Endothelial cell of umbilical vein (primary cell): Measurements from ENCODE around the gene MAP4K1. TPM values are rescaled to one million over a fixed set of nuclear protein-coding genes. Genes with fewer than 3 reads are reported as not detected.
A peak's percentile ranks its signal among the peaks of the same experiment; 100 is the strongest.

Source experiments
- BruUV-seq: library from RNA; stranded (reverse); fragments of 400-500 nt; replicated peaks from 2 replicates; lab custom pipeline; 2021; lab: Mats Ljungman, UMichigan
- CTCF ChIA-PET: fragments of 300-600, 350-600 bp; sonication (Branson Sonifier 250); formaldehyde crosslinking; loops from one replicate; lab custom pipeline; 2021; ENCODE audit warnings: antibody characterized with exemption, inconsistent platforms; lab: Charles Lee
- POLR2A ChIA-PET: fragments of 300-600, 350-600 bp; sonication (Branson Sonifier 250); formaldehyde crosslinking; loops from one replicate; lab custom pipeline; 2021; ENCODE audit warnings: antibody characterized with exemption, inconsistent platforms; lab: Charles Lee
- DNase-seq: peaks from one replicate; pipeline ENCODE4 v3.0.0-alpha.2; 2011; ENCODE audit warnings: low read depth, low spot score
- FAIRE-seq: peaks from 2 replicates; lab custom pipeline; 2011; peaks lifted over from hg19 to GRCh38; lab: Jason Lieb, UNC
- H2AFZ ChIP-seq: 2 replicates; pipeline ENCODE4 v1.6.0; 2012; ENCODE audit warnings: low read depth, low read length, control low read depth, inconsistent platforms
- H3K27ac ChIP-seq: 2 replicates; pipeline ENCODE4 v1.5.1; 2011; ENCODE audit warnings: low read depth, mild to moderate bottlenecking, control low read depth, low read length, moderate library complexity; ENCODE audit not compliant: insufficient read depth
- H3K27me3 ChIP-seq, 2 experiments: 2 replicates each; pipeline versions ENCODE4 v1.6.0 to v1.6.1; 2011; ENCODE audit warnings: low read length in 2 of 2, mixed read lengths in 1 of 2; ENCODE audit not compliant: control insufficient read depth in 2 of 2, insufficient read depth in 2 of 2
- H3K36me3 ChIP-seq, 2 experiments: 2 replicates in 1 of 2; 3 replicates in 1 of 2; pipeline ENCODE4 v1.5.1; 2011; ENCODE audit warnings: low read length in 2 of 2, mild to moderate bottlenecking in 1 of 2, moderate library complexity in 1 of 2; ENCODE audit not compliant: control insufficient read depth in 2 of 2, insufficient read depth in 2 of 2; ENCODE audit errors: extremely low read depth in 1 of 2
- H3K4me1 ChIP-seq: 3 replicates; pipeline ENCODE4 v1.5.1; 2011; ENCODE audit warnings: mild to moderate bottlenecking, low read length; ENCODE audit not compliant: control insufficient read depth, insufficient read depth; ENCODE audit errors: extremely low read depth
- H3K4me2 ChIP-seq: 2 replicates; pipeline ENCODE4 v1.6.1; 2011; ENCODE audit warnings: low read length, control low read depth, mixed read lengths; ENCODE audit not compliant: insufficient read depth
- H3K4me3 ChIP-seq, 3 experiments: fragments of 200-600 bp in 1 of 3; sonication (generic), shearing (Covaris generic) in 1 of 3; replicated peaks in 1 of 3; 2 replicates each; pipeline ENCODE4 v1.5.1; 2011 to 2016; ENCODE audit warnings: control low read depth in 3 of 3, low read length in 3 of 3, mild to moderate bottlenecking in 2 of 3, inconsistent platforms in 1 of 3, low read depth in 1 of 3, moderate library complexity in 1 of 3; ENCODE audit not compliant: insufficient read depth in 1 of 3
- H3K79me2 ChIP-seq: 2 replicates; pipeline ENCODE4 v1.6.0; 2012; ENCODE audit warnings: low read length, inconsistent platforms; ENCODE audit not compliant: control insufficient read depth, insufficient read depth
- H3K9ac ChIP-seq: replicated peaks from 2 replicates; pipeline ENCODE3; 2011; ENCODE audit warnings: low read length, control low read depth; ENCODE audit not compliant: insufficient read depth; ENCODE audit errors: extremely low read depth
- H3K9me1 ChIP-seq: replicated peaks from 3 replicates; pipeline ENCODE4 v1.6.0; 2011; ENCODE audit warnings: mild to moderate bottlenecking, low read length; ENCODE audit not compliant: control insufficient read depth, insufficient read depth; ENCODE audit errors: extremely low read depth
- H3K9me3 ChIP-seq: replicated peaks from 2 replicates; pipeline ENCODE4 v1.5.1; 2012; ENCODE audit warnings: low read length, inconsistent platforms; ENCODE audit not compliant: control insufficient read depth, insufficient read depth
- H4K20me1 ChIP-seq: replicated peaks from 2 replicates; pipeline ENCODE3; 2011; ENCODE audit warnings: mild to moderate bottlenecking, low read length; ENCODE audit not compliant: control insufficient read depth, insufficient read depth; ENCODE audit errors: extremely low read depth
- POLR2A ChIP-seq: IDR thresholded peaks from 2 replicates; pipeline ENCODE4 v1.6.1; 2012; ENCODE audit warnings: low read depth, mild to moderate bottlenecking, control low read depth, low read length
- dilution Hi-C: fragments of 300-500 bp; cut with MboI; formaldehyde crosslinking; loops from one replicate; pipeline ENCODE4 v1.15.0; 2019; ENCODE audit warnings: low sequenced_read_pairs; ENCODE audit not compliant: extremely low pct_ligation_motif_present
- intact Hi-C: fragments of 100-400 bp; cut with micrococcal nuclease; formaldehyde crosslinking; loops from one replicate; pipeline ENCODE4 v1.10.0; 2022
- polyA plus RNA-seq, 4 experiments: library from polyadenylated mRNA; depleted of rRNA in 3 of 4; stranded (reverse) in 3 of 4; unstranded in 1 of 4; fragments of >200 nt; gene quantifications; 2 replicates each; pipeline versions ENCODE4 v1.2.1 to v1.2.3, GENCODE V29; 2011 to 2012; ENCODE audit warnings: missing spikeins in 1 of 4
- total RNA-seq: library from RNA; stranded (reverse); gene quantifications from 2 replicates; pipeline ENCODE4 v1.2.3, GENCODE V29; 2021
- TF ChIP-seq, protein P1 (sequence below), 2 donors: IDR thresholded peaks; 1 replicate in 1 of 2; 2 replicates in 1 of 2; pipeline ENCODE4 v1.5.1; 2011; ENCODE audit warnings: low read length in 2 of 2, mild to moderate bottlenecking in 2 of 2, moderate library complexity in 2 of 2, control low read depth in 1 of 2, inconsistent platforms in 1 of 2, low read depth in 1 of 2; ENCODE audit not compliant: insufficient read depth in 1 of 2; ENCODE audit errors: extremely low read depth in 1 of 2

MAP4K1 gene
- total and polyA plus RNA-seq, 2 donors (not counting 3 experiments of a cell fraction or from before 2014, with no cell fraction given), result 0.12 to 1.6 TPM

DNA sequence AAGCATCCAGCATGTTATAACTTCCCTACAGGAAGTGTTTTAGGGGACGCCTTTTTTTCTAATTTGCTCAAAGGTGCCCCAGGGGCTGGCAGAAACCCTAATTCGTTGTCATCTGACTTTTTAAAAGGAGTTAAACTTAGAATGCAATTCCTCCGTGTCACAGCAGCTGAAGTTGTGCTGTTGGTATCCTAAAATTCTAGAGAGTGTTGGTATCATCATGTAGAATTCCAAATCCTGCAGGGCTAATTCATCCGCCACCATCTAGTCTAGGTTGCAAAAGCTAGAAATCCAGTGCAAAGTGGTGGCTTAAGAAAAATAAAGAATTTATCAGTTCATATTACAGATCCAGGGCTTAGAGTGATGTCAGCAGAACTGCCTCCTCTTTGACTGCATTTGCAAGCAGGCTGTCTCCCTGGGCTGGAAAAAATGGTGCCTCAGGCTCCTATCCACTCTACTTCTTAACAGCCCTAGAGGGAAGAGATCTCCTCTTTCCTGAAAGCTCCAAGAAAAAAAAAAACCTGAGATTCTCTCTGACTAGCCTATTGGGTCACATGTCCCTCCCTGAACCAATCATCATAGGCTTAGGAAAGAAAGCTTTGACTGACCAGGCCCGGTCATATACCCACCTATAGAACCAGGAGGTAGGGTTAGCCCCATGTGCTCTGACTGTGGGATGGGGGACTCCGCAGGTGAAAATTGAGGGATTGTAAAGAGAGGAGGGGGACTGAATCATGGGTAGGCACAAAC lies 73.0 kb downstream of the MAP4K1 start:
- H3K9ac ChIP-seq, result no peak overlapping the region
- peaks cover 0 to 2% of the 10 kb centered on the region in 2 experiments for H3K27me3 ChIP-seq
- FAIRE-seq (no peak), DNase-seq (no peak)
- H3K4me3 ChIP-seq, result no peak overlapping the region
- ChIA-PET CTCF (interaction anchor here (0.9 to 2.6 kb wide), 8 partner anchors 14 to 386 kb away, joined by 3 to 42 read pairs (median 4); partner anchors contain the start of genes FAM98C, MRPS12 and SARS2), POLR2A (interaction anchor here (0.7 kb wide), 1 partner anchor 16 kb away, joined by 3 read pairs; no protein-coding TSS in a partner anchor)
- H3K27ac ChIP-seq, result no peak overlapping the region
- dilution Hi-C loops, result no loop called here
- H3K79me2 ChIP-seq, result no peaks in the 10 kb centered on the region
- H4K20me1 ChIP-seq, result no peaks in the 10 kb centered on the region
- BruUV-seq, result no TSS peak
- no peak overlapping the region for H3K4me2 ChIP-seq
- H3K9me1 ChIP-seq, result no peaks in the 10 kb centered on the region
- TF ChIP-seq, protein P1, sequence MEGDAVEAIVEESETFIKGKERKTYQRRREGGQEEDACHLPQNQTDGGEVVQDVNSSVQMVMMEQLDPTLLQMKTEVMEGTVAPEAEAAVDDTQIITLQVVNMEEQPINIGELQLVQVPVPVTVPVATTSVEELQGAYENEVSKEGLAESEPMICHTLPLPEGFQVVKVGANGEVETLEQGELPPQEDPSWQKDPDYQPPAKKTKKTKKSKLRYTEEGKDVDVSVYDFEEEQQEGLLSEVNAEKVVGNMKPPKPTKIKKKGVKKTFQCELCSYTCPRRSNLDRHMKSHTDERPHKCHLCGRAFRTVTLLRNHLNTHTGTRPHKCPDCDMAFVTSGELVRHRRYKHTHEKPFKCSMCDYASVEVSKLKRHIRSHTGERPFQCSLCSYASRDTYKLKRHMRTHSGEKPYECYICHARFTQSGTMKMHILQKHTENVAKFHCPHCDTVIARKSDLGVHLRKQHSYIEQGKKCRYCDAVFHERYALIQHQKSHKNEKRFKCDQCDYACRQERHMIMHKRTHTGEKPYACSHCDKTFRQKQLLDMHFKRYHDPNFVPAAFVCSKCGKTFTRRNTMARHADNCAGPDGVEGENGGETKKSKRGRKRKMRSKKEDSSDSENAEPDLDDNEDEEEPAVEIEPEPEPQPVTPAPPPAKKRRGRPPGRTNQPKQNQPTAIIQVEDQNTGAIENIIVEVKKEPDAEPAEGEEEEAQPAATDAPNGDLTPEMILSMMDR (IDR thresholded peaks at IDR 0.05; ENCODE audit: extremely low read depth in 1 of 2, insufficient read depth in 1 of 2, low read depth in 1 of 2, low read length in 2 of 2), result peak in 1 of 2 donors; percentile 30
- no peak for TF ChIP-seq POLR2A
- no peaks in the 10 kb centered on the region for H3K9me3 ChIP-seq
- intact Hi-C loops, result loop anchor here (1.0 to 2.0 kb wide), 3 partner anchors 74 to 386 kb away; partner anchors contain the start of genes EIF3K, MRPS12 and SARS2
- H3K36me3 ChIP-seq, result no peaks in the 10 kb centered on the region
- peaks cover 7% of the 10 kb centered on the region for H3K4me1 ChIP-seq
- H2AFZ ChIP-seq, result peak overlapping the region; percentile 13
